DOHH2 (cell line): Measurements from ENCODE around the gene RPRD1B.

Source experiments
- EZH2phosphoT487 ChIP-seq: fragments of 200-600 bp; sonication (generic); IDR thresholded peaks from 2 replicates; pipeline ENCODE4 v1.6.1; 2017; ENCODE audit warnings: borderline replicate concordance, mild to moderate bottlenecking, antibody characterized with exemption, low read length, moderate library complexity, mixed read lengths
- TF ChIP-seq, protein P1 (sequence below): fragments of 200-600 bp; sonication (generic); IDR thresholded peaks from one replicate; pipeline ENCODE4 v1.5.1; 2014; ENCODE audit warnings: antibody characterized with exemption, mild to moderate bottlenecking, low read depth, low read length; ENCODE audit not compliant: poor library complexity, severe bottlenecking

DNA sequence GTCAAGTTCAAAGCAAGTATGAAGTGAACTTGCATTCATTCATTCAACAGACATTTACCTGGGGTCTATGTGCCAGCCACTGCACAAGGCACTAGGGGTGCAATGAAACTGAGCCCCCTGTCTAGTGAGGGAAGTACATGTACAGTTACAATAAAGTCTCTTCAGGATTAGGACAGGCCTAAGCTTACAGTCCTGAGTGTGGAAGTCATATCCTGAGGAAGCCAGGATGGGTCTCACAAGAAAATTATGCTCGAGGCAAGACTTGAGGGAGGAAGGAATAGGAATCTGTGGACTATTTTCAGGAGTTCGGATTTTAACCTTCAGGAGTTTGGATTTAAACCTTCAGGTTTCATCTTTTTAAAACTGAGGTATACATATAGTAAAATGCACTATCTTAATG is 19.7 kb upstream of the RPRD1B start:
- TF ChIP-seq, protein P1, sequence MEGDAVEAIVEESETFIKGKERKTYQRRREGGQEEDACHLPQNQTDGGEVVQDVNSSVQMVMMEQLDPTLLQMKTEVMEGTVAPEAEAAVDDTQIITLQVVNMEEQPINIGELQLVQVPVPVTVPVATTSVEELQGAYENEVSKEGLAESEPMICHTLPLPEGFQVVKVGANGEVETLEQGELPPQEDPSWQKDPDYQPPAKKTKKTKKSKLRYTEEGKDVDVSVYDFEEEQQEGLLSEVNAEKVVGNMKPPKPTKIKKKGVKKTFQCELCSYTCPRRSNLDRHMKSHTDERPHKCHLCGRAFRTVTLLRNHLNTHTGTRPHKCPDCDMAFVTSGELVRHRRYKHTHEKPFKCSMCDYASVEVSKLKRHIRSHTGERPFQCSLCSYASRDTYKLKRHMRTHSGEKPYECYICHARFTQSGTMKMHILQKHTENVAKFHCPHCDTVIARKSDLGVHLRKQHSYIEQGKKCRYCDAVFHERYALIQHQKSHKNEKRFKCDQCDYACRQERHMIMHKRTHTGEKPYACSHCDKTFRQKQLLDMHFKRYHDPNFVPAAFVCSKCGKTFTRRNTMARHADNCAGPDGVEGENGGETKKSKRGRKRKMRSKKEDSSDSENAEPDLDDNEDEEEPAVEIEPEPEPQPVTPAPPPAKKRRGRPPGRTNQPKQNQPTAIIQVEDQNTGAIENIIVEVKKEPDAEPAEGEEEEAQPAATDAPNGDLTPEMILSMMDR, result no peak
- TF ChIP-seq EZH2phosphoT487, result no peak
